ENCODE results near the gene EXOSC6.
"Not testable (repeated sequence)": the region's sequence is repeated elsewhere in the genome, so short reads cannot be mapped to it uniquely, and the experiment has no call there.

DNA sequence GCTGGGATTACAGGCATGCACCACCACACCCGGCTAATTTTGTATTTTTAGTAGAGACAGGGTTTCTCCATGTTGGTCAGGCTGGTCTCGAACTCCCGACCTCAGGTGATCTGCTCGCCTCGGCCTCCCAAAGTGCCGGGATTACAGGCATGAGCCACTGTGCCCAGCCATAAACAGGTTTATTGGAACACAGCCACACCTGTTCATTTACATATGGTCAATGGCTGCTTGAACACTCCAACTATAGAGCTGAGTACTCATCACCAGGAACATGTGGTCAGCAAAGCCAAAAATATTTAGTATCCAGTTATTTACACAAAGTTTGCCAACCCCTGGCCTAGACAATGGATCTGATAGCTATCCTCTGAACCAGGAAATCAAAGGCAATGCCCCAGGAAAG lies 8.2 kb upstream of the EXOSC6 start:
- TF ChIP-seq TEAD4 (IDR thresholded peaks at IDR 0.05; ENCODE audit: borderline replicate concordance, insufficient read depth); PBX3 (IDR thresholded peaks at IDR 0.05); REST (IDR thresholded peaks at IDR 0.05; ENCODE audit: low read depth, low read length): not testable (repeated sequence)

Measured in SK-N-SH (cell line).